Endothelial cell of umbilical vein (primary cell): ENCODE data around the gene ZBTB20. TPM values are rescaled to one million over a fixed set of nuclear protein-coding genes. Genes with fewer than 3 reads are reported as not detected.
A peak's percentile ranks its signal among the peaks of the same experiment; 100 is the strongest.

Source experiments
- BruUV-seq: library from RNA; stranded (reverse); fragments of 400-500 nt; replicated peaks from 2 replicates; lab custom pipeline; 2021; lab: Mats Ljungman, UMichigan
- CTCF ChIA-PET: fragments of 300-600, 350-600 bp; sonication (Branson Sonifier 250); formaldehyde crosslinking; loops from one replicate; lab custom pipeline; 2021; ENCODE audit warnings: antibody characterized with exemption, inconsistent platforms; lab: Charles Lee
- POLR2A ChIA-PET: fragments of 300-600, 350-600 bp; sonication (Branson Sonifier 250); formaldehyde crosslinking; loops from one replicate; lab custom pipeline; 2021; ENCODE audit warnings: antibody characterized with exemption, inconsistent platforms; lab: Charles Lee
- DNase-seq: peaks from one replicate; pipeline ENCODE4 v3.0.0-alpha.2; 2011; ENCODE audit warnings: low read depth, low spot score
- FAIRE-seq: peaks from 2 replicates; lab custom pipeline; 2011; peaks lifted over from hg19 to GRCh38; lab: Jason Lieb, UNC
- H2AFZ ChIP-seq: 2 replicates; pipeline ENCODE4 v1.6.0; 2012; ENCODE audit warnings: low read depth, low read length, control low read depth, inconsistent platforms
- H3K27ac ChIP-seq: 2 replicates; pipeline ENCODE4 v1.5.1; 2011; ENCODE audit warnings: low read depth, mild to moderate bottlenecking, control low read depth, low read length, moderate library complexity; ENCODE audit not compliant: insufficient read depth
- H3K27me3 ChIP-seq, 2 experiments: 2 replicates each; pipeline versions ENCODE4 v1.6.0 to v1.6.1; 2011; ENCODE audit warnings: low read length in 2 of 2, mixed read lengths in 1 of 2; ENCODE audit not compliant: control insufficient read depth in 2 of 2, insufficient read depth in 2 of 2
- H3K36me3 ChIP-seq, 2 experiments: 2 replicates in 1 of 2; 3 replicates in 1 of 2; pipeline ENCODE4 v1.5.1; 2011; ENCODE audit warnings: low read length in 2 of 2, mild to moderate bottlenecking in 1 of 2, moderate library complexity in 1 of 2; ENCODE audit not compliant: control insufficient read depth in 2 of 2, insufficient read depth in 2 of 2; ENCODE audit errors: extremely low read depth in 1 of 2
- H3K4me1 ChIP-seq: 3 replicates; pipeline ENCODE4 v1.5.1; 2011; ENCODE audit warnings: mild to moderate bottlenecking, low read length; ENCODE audit not compliant: control insufficient read depth, insufficient read depth; ENCODE audit errors: extremely low read depth
- H3K4me2 ChIP-seq: 2 replicates; pipeline ENCODE4 v1.6.1; 2011; ENCODE audit warnings: low read length, control low read depth, mixed read lengths; ENCODE audit not compliant: insufficient read depth
- H3K4me3 ChIP-seq, 3 experiments: fragments of 200-600 bp in 1 of 3; sonication (generic), shearing (Covaris generic) in 1 of 3; replicated peaks in 1 of 3; 2 replicates each; pipeline ENCODE4 v1.5.1; 2011 to 2016; ENCODE audit warnings: control low read depth in 3 of 3, low read length in 3 of 3, mild to moderate bottlenecking in 2 of 3, inconsistent platforms in 1 of 3, low read depth in 1 of 3, moderate library complexity in 1 of 3; ENCODE audit not compliant: insufficient read depth in 1 of 3
- H3K79me2 ChIP-seq: 2 replicates; pipeline ENCODE4 v1.6.0; 2012; ENCODE audit warnings: low read length, inconsistent platforms; ENCODE audit not compliant: control insufficient read depth, insufficient read depth
- H3K9ac ChIP-seq: replicated peaks from 2 replicates; pipeline ENCODE3; 2011; ENCODE audit warnings: low read length, control low read depth; ENCODE audit not compliant: insufficient read depth; ENCODE audit errors: extremely low read depth
- H3K9me1 ChIP-seq: replicated peaks from 3 replicates; pipeline ENCODE4 v1.6.0; 2011; ENCODE audit warnings: mild to moderate bottlenecking, low read length; ENCODE audit not compliant: control insufficient read depth, insufficient read depth; ENCODE audit errors: extremely low read depth
- H3K9me3 ChIP-seq: replicated peaks from 2 replicates; pipeline ENCODE4 v1.5.1; 2012; ENCODE audit warnings: low read length, inconsistent platforms; ENCODE audit not compliant: control insufficient read depth, insufficient read depth
- H4K20me1 ChIP-seq: replicated peaks from 2 replicates; pipeline ENCODE3; 2011; ENCODE audit warnings: mild to moderate bottlenecking, low read length; ENCODE audit not compliant: control insufficient read depth, insufficient read depth; ENCODE audit errors: extremely low read depth
- EZH2 ChIP-seq: IDR thresholded peaks from 2 replicates; pipeline ENCODE4 v1.6.1; 2012; ENCODE audit warnings: borderline replicate concordance, low read depth, mild to moderate bottlenecking, moderate library complexity, low read length, inconsistent platforms; ENCODE audit not compliant: severe bottlenecking
- FOS ChIP-seq: IDR thresholded peaks from 2 replicates; pipeline ENCODE4 v1.6.1; 2011; ENCODE audit warnings: mild to moderate bottlenecking, low read length, moderate library complexity, borderline replicate concordance; ENCODE audit not compliant: insufficient read depth
- GATA2 ChIP-seq: IDR thresholded peaks from 2 replicates; pipeline ENCODE4 v1.7.0; 2011; ENCODE audit warnings: low read depth, mild to moderate bottlenecking, moderate library complexity, mixed read lengths, low read length; ENCODE audit not compliant: insufficient read length, insufficient read depth
- JUN ChIP-seq: IDR thresholded peaks from 2 replicates; pipeline ENCODE4 v1.6.1; 2011; ENCODE audit warnings: borderline replicate concordance, low read depth; ENCODE audit not compliant: insufficient read length, insufficient read depth
- MYC ChIP-seq: IDR thresholded peaks from one replicate; pipeline ENCODE4 v1.6.1; 2011; ENCODE audit warnings: mild to moderate bottlenecking, low read depth, low read length
- POLR2A ChIP-seq: IDR thresholded peaks from 2 replicates; pipeline ENCODE4 v1.6.1; 2012; ENCODE audit warnings: low read depth, mild to moderate bottlenecking, control low read depth, low read length
- POLR2AphosphoS5 ChIP-seq: IDR thresholded peaks from 2 replicates; pipeline ENCODE4 v1.6.1; 2012; ENCODE audit warnings: low read depth, mild to moderate bottlenecking, control low read depth, low read length, moderate library complexity; ENCODE audit not compliant: insufficient read depth
- dilution Hi-C: fragments of 300-500 bp; cut with MboI; formaldehyde crosslinking; loops from one replicate; pipeline ENCODE4 v1.15.0; 2019; ENCODE audit warnings: low sequenced_read_pairs; ENCODE audit not compliant: extremely low pct_ligation_motif_present
- intact Hi-C: fragments of 100-400 bp; cut with micrococcal nuclease; formaldehyde crosslinking; loops from one replicate; pipeline ENCODE4 v1.10.0; 2022
- polyA plus RNA-seq, 4 experiments: library from polyadenylated mRNA; depleted of rRNA in 3 of 4; stranded (reverse) in 3 of 4; unstranded in 1 of 4; fragments of >200 nt; gene quantifications; 2 replicates each; pipeline versions ENCODE4 v1.2.1 to v1.2.3, GENCODE V29; 2011 to 2012; ENCODE audit warnings: missing spikeins in 1 of 4
- total RNA-seq: library from RNA; stranded (reverse); gene quantifications from 2 replicates; pipeline ENCODE4 v1.2.3, GENCODE V29; 2021
- TF ChIP-seq, protein P1 (sequence below), 2 donors: IDR thresholded peaks; 1 replicate in 1 of 2; 2 replicates in 1 of 2; pipeline ENCODE4 v1.5.1; 2011; ENCODE audit warnings: low read length in 2 of 2, mild to moderate bottlenecking in 2 of 2, moderate library complexity in 2 of 2, control low read depth in 1 of 2, inconsistent platforms in 1 of 2, low read depth in 1 of 2; ENCODE audit not compliant: insufficient read depth in 1 of 2; ENCODE audit errors: extremely low read depth in 1 of 2
- TF ChIP-seq, protein P2 (sequence below): IDR thresholded peaks from 2 replicates; pipeline ENCODE4 v1.6.1; 2011; ENCODE audit not compliant: insufficient read depth, insufficient read length

ZBTB20 gene
- total and polyA plus RNA-seq, 2 donors (not counting 3 experiments of a cell fraction or from before 2014, with no cell fraction given), result 2.1 to 20.5 TPM

DNA sequence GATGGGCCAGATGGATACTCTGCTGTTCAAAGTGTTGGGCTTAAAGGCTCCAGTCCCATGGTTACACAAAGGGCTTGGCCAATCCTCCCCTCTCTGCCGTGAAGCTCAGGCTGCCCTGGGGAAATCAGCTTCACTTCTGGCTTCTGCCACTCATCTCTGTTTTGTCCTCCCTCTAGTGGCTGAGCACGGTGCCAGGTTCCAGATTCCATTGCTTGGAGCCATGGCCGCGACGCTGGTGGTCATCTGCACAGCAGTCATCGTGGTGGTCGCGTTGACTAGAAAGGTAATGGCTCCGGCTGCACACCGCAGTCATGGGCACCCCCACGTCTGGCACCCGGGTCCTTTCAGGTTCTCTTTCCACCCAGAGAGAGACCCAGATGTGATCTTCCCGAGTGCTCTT, 847.7 kb downstream of the ZBTB20 start:
- no peak for TF ChIP-seq POLR2A
- TF ChIP-seq, protein P1, sequence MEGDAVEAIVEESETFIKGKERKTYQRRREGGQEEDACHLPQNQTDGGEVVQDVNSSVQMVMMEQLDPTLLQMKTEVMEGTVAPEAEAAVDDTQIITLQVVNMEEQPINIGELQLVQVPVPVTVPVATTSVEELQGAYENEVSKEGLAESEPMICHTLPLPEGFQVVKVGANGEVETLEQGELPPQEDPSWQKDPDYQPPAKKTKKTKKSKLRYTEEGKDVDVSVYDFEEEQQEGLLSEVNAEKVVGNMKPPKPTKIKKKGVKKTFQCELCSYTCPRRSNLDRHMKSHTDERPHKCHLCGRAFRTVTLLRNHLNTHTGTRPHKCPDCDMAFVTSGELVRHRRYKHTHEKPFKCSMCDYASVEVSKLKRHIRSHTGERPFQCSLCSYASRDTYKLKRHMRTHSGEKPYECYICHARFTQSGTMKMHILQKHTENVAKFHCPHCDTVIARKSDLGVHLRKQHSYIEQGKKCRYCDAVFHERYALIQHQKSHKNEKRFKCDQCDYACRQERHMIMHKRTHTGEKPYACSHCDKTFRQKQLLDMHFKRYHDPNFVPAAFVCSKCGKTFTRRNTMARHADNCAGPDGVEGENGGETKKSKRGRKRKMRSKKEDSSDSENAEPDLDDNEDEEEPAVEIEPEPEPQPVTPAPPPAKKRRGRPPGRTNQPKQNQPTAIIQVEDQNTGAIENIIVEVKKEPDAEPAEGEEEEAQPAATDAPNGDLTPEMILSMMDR (IDR thresholded peaks at IDR 0.05; ENCODE audit: extremely low read depth in 1 of 2, insufficient read depth in 1 of 2, low read depth in 1 of 2, low read length in 2 of 2), result peak; percentile 42 to 67
- no peak overlapping the region for H3K4me3 ChIP-seq
- no peaks in the 10 kb centered on the region for H3K9me1 ChIP-seq
- no peak overlapping the region for H3K9ac ChIP-seq
- no peak overlapping the region for H3K27ac ChIP-seq
- intact Hi-C loops (loop anchor here (1.0 to 10.0 kb wide), 3 partner anchors 147 to 562 kb away; no protein-coding TSS in a partner anchor), dilution Hi-C loops (no loop called here)
- DNase-seq, result peak; percentile 39
- H3K4me2 ChIP-seq, result no peak overlapping the region
- no peaks in the 10 kb centered on the region for H3K79me2 ChIP-seq
- ChIA-PET CTCF (interaction anchor here (0.6 to 2.7 kb wide), 32 partner anchors 9 to 870 kb away, joined by 3 to 47 read pairs (median 5); partner anchors contain the start of genes CCDC191, DRD3, GRAMD1C and QTRT2), POLR2A (no interaction called here)
- H3K9me3 ChIP-seq, result no peaks in the 10 kb centered on the region
- H3K36me3 ChIP-seq, result no peaks in the 10 kb centered on the region
- FAIRE-seq, result peak; percentile 38
- BruUV-seq, result no TSS peak
- H2AFZ ChIP-seq, result no peak overlapping the region
- no peaks in the 10 kb centered on the region for H3K4me1 ChIP-seq
- no peaks in the 10 kb centered on the region for H4K20me1 ChIP-seq
- peaks cover 8% of the 10 kb centered on the region in 2 experiments for H3K27me3 ChIP-seq

DNA sequence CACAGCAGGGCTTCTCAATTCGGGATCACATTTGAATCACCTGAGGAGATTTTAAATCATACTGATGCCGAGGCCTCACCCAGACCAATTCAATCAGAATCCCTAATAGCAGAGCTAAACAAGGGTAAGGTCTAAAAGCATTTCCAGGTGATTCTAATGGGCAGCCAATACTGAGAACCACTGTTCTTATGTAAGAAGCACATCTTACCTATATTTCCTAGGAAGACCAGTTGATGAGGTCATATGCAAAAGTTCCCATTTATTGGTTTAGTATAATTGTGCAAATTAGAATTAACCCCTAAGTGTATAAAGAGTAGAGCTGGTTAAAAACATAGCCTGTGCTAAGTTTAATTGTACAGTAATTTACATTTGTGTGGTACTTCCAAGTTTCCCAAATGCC, 851.1 kb downstream of the ZBTB20 start:
- TF ChIP-seq, protein P2, sequence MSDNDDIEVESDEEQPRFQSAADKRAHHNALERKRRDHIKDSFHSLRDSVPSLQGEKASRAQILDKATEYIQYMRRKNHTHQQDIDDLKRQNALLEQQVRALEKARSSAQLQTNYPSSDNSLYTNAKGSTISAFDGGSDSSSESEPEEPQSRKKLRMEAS, result no peak
- TF ChIP-seq FOS (no peak), MYC (no peak), GATA2 (no peak), EZH2 (no peak), JUN (no peak), POLR2AphosphoS5 (no peak), POLR2A (no peak)
- TF ChIP-seq, protein P1 (IDR thresholded peaks at IDR 0.05; ENCODE audit: extremely low read depth in 1 of 2, insufficient read depth in 1 of 2, low read depth in 1 of 2, low read length in 2 of 2), result no peak
- H4K20me1 ChIP-seq, result no peaks in the 10 kb centered on the region
- dilution Hi-C loops (no loop called here), intact Hi-C loops (loop anchor here (5.0 to 10.0 kb wide), 2 partner anchors 451 to 559 kb away; no protein-coding TSS in a partner anchor)
- no TSS peak for BruUV-seq
- no peak overlapping the region for H2AFZ ChIP-seq
- H3K9me1 ChIP-seq, result no peaks in the 10 kb centered on the region
- H3K9ac ChIP-seq, result no peak overlapping the region
- H3K79me2 ChIP-seq, result no peaks in the 10 kb centered on the region
- no peak overlapping the region for H3K27ac ChIP-seq
- H3K4me3 ChIP-seq, result no peak overlapping the region
- FAIRE-seq, result no peak
- no peak for DNase-seq
- ChIA-PET CTCF (interaction anchor here (0.8 to 1.7 kb wide), 5 partner anchors 87 to 452 kb away, joined by 3 to 5 read pairs (median 4); no protein-coding TSS in a partner anchor), POLR2A (no interaction called here)
- H3K4me2 ChIP-seq, result no peak overlapping the region
- peaks cover 2 to 4% of the 10 kb centered on the region in 2 experiments for H3K27me3 ChIP-seq
- H3K4me1 ChIP-seq, result no peaks in the 10 kb centered on the region
- no peaks in the 10 kb centered on the region for H3K9me3 ChIP-seq
- H3K36me3 ChIP-seq, result no peaks in the 10 kb centered on the region
